Bronchus fibroblast of lung (primary cell): ENCODE measurements around the gene CHMP4B. TPM values are rescaled to one million over a fixed set of nuclear protein-coding genes. Genes with fewer than 3 reads are reported as not detected.

Source experiments
- total RNA-seq: library from RNA; depleted of rRNA; stranded (reverse); fragments of >200 nt; gene quantifications from 2 replicates; pipeline ENCODE4 v1.2.3, GENCODE V29; 2015

The CHMP4B gene
- 27.1 and 30.5 TPM in 2 replicates for total RNA-seq

GRCh38 chr20:33810885-33811775, at the start of gene CHMP4B:
TSS of gene CHMP4B (plus strand) at chr20:33811348. CDS start at chr20:33811469, 121 bp downstream.

Other genes with a start within 250 kb of the CHMP4B start
- 0.30 and 0.84 TPM in 2 replicates for gene C20orf144, start 149.0 kb upstream of the CHMP4B start, total RNA-seq
- 2.0 and 2.1 TPM in 2 replicates for gene ACTL10, start 144.4 kb upstream of the CHMP4B start, total RNA-seq
- 15.1 and 20.7 TPM in 2 replicates for gene NECAB3, start 136.9 kb upstream of the CHMP4B start, total RNA-seq
- 16.8 and 19.5 TPM in 2 replicates for gene E2F1, start 125.0 kb upstream of the CHMP4B start, total RNA-seq
- gene PXMP4, start 91.0 kb upstream of the CHMP4B start, total RNA-seq = 8.5 and 10.4 TPM in 2 replicates
- gene ZNF341, start 79.4 kb upstream of the CHMP4B start, total RNA-seq = 1.3 and 1.9 TPM in 2 replicates
- gene RALY, start 182.6 kb downstream of the CHMP4B start, total RNA-seq = 131 and 143 TPM in 2 replicates